Left ventricle myocardium inferior (tissue), 1 donor: ENCODE results near the gene SLC12A9. TPM values are rescaled to one million over a fixed set of nuclear protein-coding genes. Genes with fewer than 3 reads are reported as not detected.

Source experiments
- DNase-seq: peaks from one replicate; pipeline ENCODE4 v3.0.0-alpha.2; 2020
- H3K27ac ChIP-seq: fragments of 200-600 bp; replicated peaks from 2 replicates; pipeline ENCODE4 v1.8.0; 2021
- H3K27me3 ChIP-seq: fragments of 200-600 bp; 2 replicates; pipeline ENCODE4 v1.8.0; 2021; ENCODE audit warnings: low read depth
- H3K36me3 ChIP-seq: fragments of 200-600 bp; 2 replicates; pipeline ENCODE4 v1.8.0; 2021
- H3K4me1 ChIP-seq: fragments of 200-600 bp; 2 replicates; pipeline ENCODE4 v1.8.0; 2021
- H3K4me3 ChIP-seq: fragments of 200-600 bp; 2 replicates; pipeline ENCODE4 v1.8.0; 2021; ENCODE audit warnings: mild to moderate bottlenecking, moderate library complexity
- H3K9me3 ChIP-seq: fragments of 200-600 bp; replicated peaks from 2 replicates; pipeline ENCODE4 v1.8.0; 2021
- intact Hi-C: fragments of 100-400 bp; cut with micrococcal nuclease; formaldehyde crosslinking; loops from one replicate; pipeline ENCODE4 v1.11.0; 2022
- total RNA-seq: library from RNA; stranded (reverse); fragmentation: NEBNext Ultra II Directional; extraction: Animal tissue kit (Norgen Biotek cat#: 25700); gene quantifications from one replicate; pipeline ENCODE4 v1.2.1, GENCODE V29; 2021
- TF ChIP-seq, protein P1 (sequence below): fragments of 200-600 bp; IDR thresholded peaks from 2 replicates; pipeline ENCODE4 v1.8.0; 2021; ENCODE audit warnings: antibody characterized with exemption, mild to moderate bottlenecking, borderline replicate concordance
- donor health status: DM: no; HTN: yes; CAD: no; lungs with severe emphysema.

SLC12A9 gene
- total RNA-seq, 1 donor from 2014 or later = 10.9 TPM

GRCh38 chr7:100888291-100888987, 35.9 kb downstream of the SLC12A9 start:
- Histone ChIP-seq H3K4me3 (peak overlapping the region; percentile 80), H3K9me3 (no peaks in the 10 kb centered on the region), H3K27ac (peak overlapping the region; percentile 93), H3K4me1 (peaks cover 42% of the 10 kb centered on the region), H3K27me3 (peaks cover 12% of the 10 kb centered on the region), H3K36me3 (peaks cover 53% of the 10 kb centered on the region)
- DNase-seq = no peak
- TF ChIP-seq, protein P1, sequence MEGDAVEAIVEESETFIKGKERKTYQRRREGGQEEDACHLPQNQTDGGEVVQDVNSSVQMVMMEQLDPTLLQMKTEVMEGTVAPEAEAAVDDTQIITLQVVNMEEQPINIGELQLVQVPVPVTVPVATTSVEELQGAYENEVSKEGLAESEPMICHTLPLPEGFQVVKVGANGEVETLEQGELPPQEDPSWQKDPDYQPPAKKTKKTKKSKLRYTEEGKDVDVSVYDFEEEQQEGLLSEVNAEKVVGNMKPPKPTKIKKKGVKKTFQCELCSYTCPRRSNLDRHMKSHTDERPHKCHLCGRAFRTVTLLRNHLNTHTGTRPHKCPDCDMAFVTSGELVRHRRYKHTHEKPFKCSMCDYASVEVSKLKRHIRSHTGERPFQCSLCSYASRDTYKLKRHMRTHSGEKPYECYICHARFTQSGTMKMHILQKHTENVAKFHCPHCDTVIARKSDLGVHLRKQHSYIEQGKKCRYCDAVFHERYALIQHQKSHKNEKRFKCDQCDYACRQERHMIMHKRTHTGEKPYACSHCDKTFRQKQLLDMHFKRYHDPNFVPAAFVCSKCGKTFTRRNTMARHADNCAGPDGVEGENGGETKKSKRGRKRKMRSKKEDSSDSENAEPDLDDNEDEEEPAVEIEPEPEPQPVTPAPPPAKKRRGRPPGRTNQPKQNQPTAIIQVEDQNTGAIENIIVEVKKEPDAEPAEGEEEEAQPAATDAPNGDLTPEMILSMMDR = no peak
- intact Hi-C loops = no loop called here

DNA sequence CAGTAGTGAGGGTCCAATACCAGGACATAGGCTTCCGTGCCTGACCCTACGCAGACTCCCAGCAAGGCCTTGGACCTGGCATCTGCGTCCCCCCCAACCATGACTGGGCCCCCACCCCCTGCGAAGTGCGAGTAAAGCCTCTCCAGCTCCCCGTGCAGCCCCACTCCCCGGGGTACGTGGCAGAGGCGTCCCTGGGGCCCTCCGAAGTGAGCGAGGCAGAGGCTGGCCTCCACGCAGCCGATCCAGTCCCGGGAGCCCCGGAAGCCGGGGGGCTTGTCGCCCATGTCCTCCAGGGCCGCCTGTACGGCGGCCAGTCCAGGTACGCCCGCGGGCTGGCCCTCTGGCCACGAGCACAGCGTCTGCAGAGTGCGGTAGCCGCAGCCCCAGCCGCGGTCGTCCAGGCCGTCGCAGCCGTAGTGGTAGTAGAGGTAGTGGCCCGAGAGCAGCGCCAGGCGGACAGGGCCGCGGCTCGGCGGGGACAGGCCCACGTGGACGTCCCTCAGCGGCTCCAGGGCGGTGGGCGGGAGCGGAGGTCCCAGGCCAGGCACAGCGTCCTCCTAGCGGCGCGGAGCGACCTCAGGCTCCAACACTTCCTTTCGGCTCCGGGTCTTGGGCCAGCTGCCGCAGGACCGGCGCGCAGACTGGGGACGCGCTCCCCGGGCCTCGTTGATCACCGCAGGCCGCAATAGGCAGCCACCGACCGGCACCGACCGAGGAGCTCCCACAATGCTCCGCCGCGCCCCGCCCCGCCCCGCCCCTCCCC, 36.7 kb downstream of the SLC12A9 start, which contains the start of gene UFSP1:
Gene UFSP1, minus strand, starts transcription at position 728 of the 763 bp plus-strand sequence. Its CDS starts 444 bp downstream, at position 284.
- Histone ChIP-seq H3K27ac (peak within 1 kb of the TSS; percentile 93), H3K27me3 (peaks cover 19% of the 10 kb centered on the region), H3K4me3 (peak within 1 kb of the TSS; percentile 80), H3K36me3 (peaks cover 46% of the 10 kb centered on the region), H3K9me3 (no peaks in the 10 kb centered on the region), H3K4me1 (peaks cover 42% of the 10 kb centered on the region)
- no peak for DNase-seq
- intact Hi-C loops = no loop called here
- TF ChIP-seq, protein P1 = no peak

DNA sequence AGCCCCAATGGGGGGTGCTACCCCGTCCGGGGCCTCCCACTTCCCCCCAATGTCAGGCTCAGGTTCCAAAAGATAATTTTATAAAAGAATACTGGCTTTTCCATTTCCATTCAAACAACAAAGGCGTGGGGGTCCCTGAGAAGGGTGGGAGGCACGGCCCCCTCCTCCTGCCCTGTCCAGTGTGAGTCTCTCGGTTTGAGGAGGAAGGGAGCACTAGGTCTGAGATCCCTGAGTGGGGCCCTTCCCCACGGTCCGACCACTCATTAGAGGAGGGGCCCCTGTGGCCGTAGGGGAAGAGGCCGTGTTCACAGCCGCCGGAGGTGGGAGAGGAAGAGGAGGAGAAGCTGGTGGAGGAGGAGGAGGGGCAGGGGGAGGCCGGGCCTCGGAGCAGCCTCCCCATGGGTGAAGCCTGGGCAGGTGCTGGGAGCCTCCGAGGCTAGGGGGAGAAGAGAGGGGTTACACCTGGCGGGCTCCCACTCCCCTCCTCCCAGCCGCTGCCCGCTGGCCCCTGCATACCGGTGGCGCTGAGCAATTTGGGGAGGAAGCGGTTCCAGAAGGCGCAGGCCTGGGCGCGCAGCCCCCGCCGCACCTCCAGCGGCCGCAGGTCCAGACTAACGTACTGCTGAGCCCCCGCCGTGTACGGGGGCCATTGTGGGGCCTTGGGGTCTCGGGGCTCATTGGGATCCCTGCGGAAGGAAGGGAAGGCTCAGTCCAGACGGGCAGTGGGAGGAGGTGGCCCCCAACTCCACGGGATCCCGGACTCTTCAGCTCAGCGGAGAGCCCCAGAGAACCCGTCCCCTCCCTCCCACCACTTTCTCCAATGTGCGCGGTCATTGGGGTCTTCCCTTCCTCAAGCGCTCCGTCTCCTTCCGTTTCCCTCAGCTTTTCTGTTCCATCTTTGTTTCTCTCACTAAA, 38.4 kb downstream of the SLC12A9 start:
- H3K9me3 ChIP-seq = no peaks in the 10 kb centered on the region
- TF ChIP-seq, protein P1 = no peak
- DNase-seq = peak; percentile 22
- peak overlapping the region; percentile 93 for H3K27ac ChIP-seq
- peaks cover 29% of the 10 kb centered on the region for H3K36me3 ChIP-seq
- peaks cover 37% of the 10 kb centered on the region for H3K27me3 ChIP-seq
- peaks cover 60% of the 10 kb centered on the region for H3K4me1 ChIP-seq
- intact Hi-C loops = no loop called here
- H3K4me3 ChIP-seq = peak overlapping the region; percentile 80

- Histone ChIP-seq H3K27me3 (peaks cover 45% of the 10 kb centered on the region), H3K4me1 (peaks cover 68% of the 10 kb centered on the region), H3K4me3 (no peak overlapping the region), H3K27ac (no peak overlapping the region), H3K9me3 (no peaks in the 10 kb centered on the region), H3K36me3 (peaks cover 21% of the 10 kb centered on the region)
- intact Hi-C loops = no loop called here
- TF ChIP-seq, protein P1 = no peak
- no peak for DNase-seq
These were observed 39.2 kb downstream of the SLC12A9 start for GRCh38 chr7:100891568-100892247.
